GM10847 (cell line): ENCODE data around the gene NANOGP8.

Source experiments
- POLR2A ChIP-seq: IDR thresholded peaks from 2 replicates; pipeline ENCODE4 v1.6.1; 2011; ENCODE audit not compliant: insufficient read length; ENCODE audit errors: extremely low read depth

NANOGP8 gene

DNA sequence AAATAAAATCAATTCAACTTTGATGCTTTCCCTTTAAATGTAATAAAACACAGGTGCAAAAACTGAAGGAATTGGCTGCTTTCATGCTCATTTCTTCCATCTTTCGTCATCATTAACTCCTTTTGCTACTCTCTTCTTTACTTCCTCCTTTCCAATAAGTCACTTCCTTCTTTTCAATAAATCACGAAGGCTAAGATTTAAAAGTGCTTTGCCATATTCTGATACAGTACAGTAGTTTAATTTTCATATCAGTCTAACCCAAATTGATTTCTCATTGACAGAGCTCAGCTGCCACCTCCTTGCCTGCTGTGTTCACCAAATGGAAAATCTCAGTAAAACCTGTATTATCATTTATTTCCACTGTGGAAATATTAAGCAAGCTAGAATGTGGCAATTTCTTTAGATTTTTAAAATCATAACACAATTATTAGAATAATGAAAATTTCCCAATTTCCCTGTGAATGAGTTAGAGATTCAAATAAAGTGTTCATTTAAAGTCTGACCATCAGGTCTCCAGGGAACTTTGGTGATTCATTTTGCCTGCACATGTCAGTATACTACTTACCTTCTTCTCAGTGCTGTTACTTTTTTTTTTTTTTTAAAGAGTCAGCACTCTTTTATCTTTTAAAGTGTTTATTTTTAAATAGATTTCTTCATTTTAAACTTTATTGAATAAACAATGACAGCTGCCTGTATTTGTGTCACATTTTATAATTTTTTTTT, 41.6 kb downstream of the NANOGP8 start:
- no peak for TF ChIP-seq POLR2A

DNA sequence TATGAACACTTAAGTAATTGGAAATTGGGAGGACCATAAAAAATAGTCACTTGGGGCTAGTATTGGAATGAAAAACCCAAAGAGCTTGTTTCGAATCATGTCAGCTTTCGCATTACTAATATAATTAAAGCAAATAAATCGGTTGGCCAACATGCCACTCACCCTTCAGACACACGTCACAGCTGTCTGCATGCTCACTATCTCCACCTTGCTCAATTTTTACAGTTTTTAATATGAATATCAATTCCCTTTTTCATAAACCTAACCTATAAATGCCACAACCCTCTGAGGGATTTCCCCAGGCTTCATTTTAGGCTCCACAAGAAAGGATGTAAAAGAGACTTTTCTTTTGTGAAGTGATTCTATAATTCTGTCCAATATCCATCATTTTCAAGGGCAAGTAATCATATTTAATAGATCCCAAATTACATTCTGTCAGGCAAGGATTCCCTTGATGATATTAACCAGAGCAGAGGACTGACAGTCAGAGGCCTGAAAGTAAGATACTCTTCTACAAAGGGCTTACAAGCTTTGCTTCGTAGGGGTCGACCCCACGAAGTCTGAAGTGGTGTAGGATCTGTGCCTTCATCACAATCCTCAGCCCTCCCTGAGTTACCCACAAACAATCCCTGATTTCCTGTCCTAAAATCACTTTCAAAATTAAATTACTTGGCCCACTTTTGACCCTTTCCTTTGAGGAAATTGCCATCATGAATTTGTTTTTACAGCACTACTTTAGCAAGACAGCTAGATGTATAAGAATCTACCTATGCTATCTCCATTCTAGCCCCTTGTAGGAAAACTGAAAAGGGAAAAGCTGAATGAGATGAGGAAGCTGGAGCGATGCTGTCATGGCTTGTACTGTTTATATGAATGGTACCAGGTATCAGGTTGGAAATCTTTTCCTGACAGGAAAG, 44.5 kb downstream of the NANOGP8 start:
- no peak for TF ChIP-seq POLR2A

DNA sequence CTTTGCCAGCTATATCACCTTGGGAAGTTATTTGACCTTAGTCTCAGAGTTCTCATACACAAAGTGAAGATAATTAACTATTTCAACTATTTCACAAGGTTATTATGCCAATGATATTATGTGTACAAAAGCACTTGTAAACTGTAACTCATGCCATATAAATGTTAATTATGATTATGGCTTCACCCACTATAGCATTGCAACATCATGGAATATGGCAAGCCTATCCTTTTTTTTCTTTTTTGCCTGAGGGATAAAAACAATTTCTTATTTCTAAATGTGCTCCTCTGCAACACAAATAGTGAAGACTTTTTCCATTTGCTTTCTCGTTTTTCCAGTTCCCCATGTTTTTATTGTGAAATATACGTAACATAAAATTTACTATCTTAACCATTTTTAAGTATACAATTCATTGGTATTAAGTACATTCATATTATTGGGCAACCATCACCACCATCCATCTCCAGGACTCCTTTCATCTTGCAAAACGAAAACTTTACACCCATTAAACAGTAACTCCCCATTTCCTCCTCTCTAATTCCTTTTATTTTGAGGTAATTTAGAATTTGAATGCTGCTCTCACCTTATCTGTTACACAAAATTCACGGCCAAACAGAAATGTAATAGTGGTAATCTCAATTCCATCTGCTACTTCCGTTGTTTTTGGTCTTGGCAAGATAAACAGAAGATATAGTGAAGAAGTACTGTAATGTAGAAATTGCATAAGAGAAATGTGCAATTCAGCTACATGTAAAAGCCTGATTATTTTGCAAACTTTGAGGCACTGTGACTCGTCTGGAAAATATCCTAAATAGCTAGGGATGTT, 46.3 kb downstream of the NANOGP8 start:
- TF ChIP-seq POLR2A, result no peak
